Urinary bladder (tissue), 4 donors: ENCODE data around the gene CCDC110. TPM values are rescaled to one million over a fixed set of nuclear protein-coding genes. Genes with fewer than 3 reads are reported as not detected.

ENCODE experiments used
- DNase-seq: peaks from one replicate; pipeline ENCODE4 v3.0.0-alpha.2; 2015; ENCODE audit errors: extremely low spot score
- H3K27ac ChIP-seq: one replicate; pipeline ENCODE4 v1.5.1; 2013; ENCODE audit warnings: low read depth, mild to moderate bottlenecking, moderate library complexity
- H3K36me3 ChIP-seq: one replicate; pipeline ENCODE4 v1.6.1; 2013; ENCODE audit warnings: mild to moderate bottlenecking, moderate library complexity; ENCODE audit not compliant: insufficient read depth
- H3K4me1 ChIP-seq: one replicate; pipeline ENCODE4 v1.6.1; 2013; ENCODE audit warnings: mild to moderate bottlenecking, moderate library complexity; ENCODE audit not compliant: insufficient read depth
- H3K4me3 ChIP-seq: one replicate; pipeline ENCODE4 v1.5.1; 2013; ENCODE audit warnings: low read depth, low read length
- WGBS: extraction: QIAGEN DNeasy Blood & Tissue Kit; methylation state at CpG from one replicate; pipeline ENCODE4 v1.1.7; 2013; 5-methylcytosine and 5-hydroxymethylcytosine counted together
- polyA plus RNA-seq: library from polyadenylated mRNA; stranded (reverse); fragments of 200-250 nt; gene quantifications from one replicate; pipeline ENCODE4 v1.2.3, GENCODE V29; 2013
- total RNA-seq: library from RNA; depleted of rRNA; stranded (reverse); fragments of >200 nt; gene quantifications from one replicate; pipeline ENCODE4 v1.2.3, GENCODE V29; 2014
- donor health status: healthy with polysubstance abuse.
- donor health status: healthy.

CCDC110 gene
- total and polyA plus RNA-seq, 2 donors: 2.0 to 18.2 TPM

- no peaks in the 10 kb centered on the region for H3K36me3 ChIP-seq
- H3K27ac ChIP-seq: peak overlapping the region; percentile 96
- peak; percentile 37 for DNase-seq
- 14% methylated on average over 13 of the region's 13 CpGs for WGBS
- H3K4me1 ChIP-seq: no peaks in the 10 kb centered on the region
- H3K4me3 ChIP-seq: peak overlapping the region; percentile 51
Observed at GRCh38 chr4:185424905-185425646, 46.5 kb downstream of the CCDC110 start.

GRCh38 chr4:185421366-185422124, 50.0 kb downstream of the CCDC110 start:
- no peak for DNase-seq
- H3K4me3 ChIP-seq: no peak overlapping the region
- H3K27ac ChIP-seq: no peak overlapping the region
- no peaks in the 10 kb centered on the region for H3K4me1 ChIP-seq
- peaks cover 2% of the 10 kb centered on the region for H3K36me3 ChIP-seq
- WGBS: 42% methylated on average over 2 of the region's 2 CpGs

- peaks cover 6% of the 10 kb centered on the region for H3K36me3 ChIP-seq
- H3K4me3 ChIP-seq: no peak overlapping the region
- H3K27ac ChIP-seq: no peak overlapping the region
- DNase-seq: no peak
- no peaks in the 10 kb centered on the region for H3K4me1 ChIP-seq
Observed at GRCh38 chr4:185416955-185417354, 54.6 kb downstream of the CCDC110 start.

- no peak overlapping the region for H3K4me3 ChIP-seq
- peaks cover 6% of the 10 kb centered on the region for H3K36me3 ChIP-seq
- no peak for DNase-seq
- WGBS: 85% methylated on average over 5 of the region's 5 CpGs
- H3K4me1 ChIP-seq: no peaks in the 10 kb centered on the region
- no peak overlapping the region for H3K27ac ChIP-seq
Observed at GRCh38 chr4:185412412-185412811, 59.1 kb downstream of the CCDC110 start.

GRCh38 chr4:185411849-185412248, 59.7 kb downstream of the CCDC110 start:
- DNase-seq: no peak
- 82% methylated on average over 5 of the region's 5 CpGs for WGBS
- no peaks in the 10 kb centered on the region for H3K4me1 ChIP-seq
- peaks cover 4% of the 10 kb centered on the region for H3K36me3 ChIP-seq
- H3K27ac ChIP-seq: no peak overlapping the region
- H3K4me3 ChIP-seq: no peak overlapping the region

GRCh38 chr4:185408432-185408831, 63.1 kb downstream of the CCDC110 start:
- WGBS: 97% methylated on average over 2 of the region's 2 CpGs
- DNase-seq: no peak
- Histone ChIP-seq H3K4me3 (no peak overlapping the region), H3K4me1 (no peaks in the 10 kb centered on the region), H3K27ac (no peak overlapping the region), H3K36me3 (peaks cover 2% of the 10 kb centered on the region)

GRCh38 chr4:185405296-185405999, 66.1 kb downstream of the CCDC110 start:
- WGBS: 92% methylated on average over 6 of the region's 6 CpGs
- H3K36me3 ChIP-seq: peaks cover 2% of the 10 kb centered on the region

GRCh38 chr4:185404031-185404430, 67.5 kb downstream of the CCDC110 start:
- WGBS: 96% methylated on average over 4 of the region's 4 CpGs
- Histone ChIP-seq H3K27ac (no peak overlapping the region), H3K36me3 (peaks cover 3% of the 10 kb centered on the region), H3K4me3 (no peak overlapping the region), H3K4me1 (no peaks in the 10 kb centered on the region)
- no peak for DNase-seq

More at GRCh38 chr4:185405296-185405999, 66.1 kb downstream of the CCDC110 start:
- Histone ChIP-seq H3K27ac (no peak overlapping the region), H3K4me1 (no peaks in the 10 kb centered on the region), H3K4me3 (no peak overlapping the region)
- DNase-seq: no peak

- peaks cover 3% of the 10 kb centered on the region for H3K36me3 ChIP-seq
- peak overlapping the region; percentile 56 for H3K27ac ChIP-seq
- no peaks in the 10 kb centered on the region for H3K4me1 ChIP-seq
- no peak overlapping the region for H3K4me3 ChIP-seq
- DNase-seq: no peak
- 63% methylated on average over 8 of the region's 8 CpGs for WGBS
Observed at GRCh38 chr4:185399466-185399865, 72.1 kb downstream of the CCDC110 start.

- 24% methylated on average over 2 of the region's 2 CpGs for WGBS
- Histone ChIP-seq H3K36me3 (peaks cover 3% of the 10 kb centered on the region), H3K4me1 (no peaks in the 10 kb centered on the region), H3K4me3 (no peak overlapping the region), H3K27ac (no peak overlapping the region)
- DNase-seq: no peak
Observed at GRCh38 chr4:185398618-185399017, 72.9 kb downstream of the CCDC110 start.

- Histone ChIP-seq H3K4me3 (peak within 1 kb of the TSS; percentile 64), H3K36me3 (peaks cover 3% of the 10 kb centered on the region), H3K4me1 (no peaks in the 10 kb centered on the region), H3K27ac (peak within 1 kb of the TSS; percentile 99)
- 5% methylated on average over 38 of the region's 38 CpGs for WGBS
- peak; percentile 48 for DNase-seq
Observed at GRCh38 chr4:185396724-185397385, 74.7 kb downstream of the CCDC110 start, which contains the start of gene ANKRD37. Gene ANKRD37, plus strand, starts transcription at chr4:185396841. Its CDS starts 83 bp downstream, at chr4:185396924.

- peak overlapping the region; percentile 99 for H3K27ac ChIP-seq
- DNase-seq: peak; percentile 91
- under 1% methylated on average over 98 of the region's 98 CpGs for WGBS
- peak overlapping the region; percentile 64 for H3K4me3 ChIP-seq
- H3K36me3 ChIP-seq: peaks cover 3% of the 10 kb centered on the region
- no peaks in the 10 kb centered on the region for H3K4me1 ChIP-seq
Observed at GRCh38 chr4:185395956-185396723, 75.4 kb downstream of the CCDC110 start.
